Measurements from ENCODE around the gene SLC16A1. TPM values are rescaled to one million over a fixed set of nuclear protein-coding genes. Genes with fewer than 3 reads are reported as not detected.
"Not testable (repeated sequence)": the region's sequence is repeated elsewhere in the genome, so short reads cannot be mapped to it uniquely, and the experiment has no call there.

SLC16A1 gene
- total and polyA plus RNA-seq, 5 donors from 2014 or later = 21.1 to 62.7 (median 31.9) TPM

- Histone ChIP-seq H3K36me3 (ENCODE audit: control insufficient read depth, insufficient read depth, low read length) (peaks cover 18% of the 10 kb centered on the region), H3K9me3 (ENCODE audit: control insufficient read depth in 2 of 2, low read length in 2 of 2) (no peaks in the 10 kb centered on the region), H3K27ac (ENCODE audit: insufficient read depth, low read length, poor library complexity, severe bottlenecking) (peak overlapping the region; percentile 34), H3K4me1 (ENCODE audit: control insufficient read depth, insufficient read depth, low read length, poor library complexity, severe bottlenecking) (peaks cover 41% of the 10 kb centered on the region), H3K27me3 (ENCODE audit: control insufficient read depth, insufficient read depth, low read length) (no peaks in the 10 kb centered on the region), H3K4me3 (ENCODE audit: low read depth, low read length) (peak overlapping the region; percentile 33)
- H3K36me3 Mint-ChIP-seq = peaks cover 27% of the 10 kb centered on the region
- no peaks in the 10 kb centered on the region for H3K9me3 Mint-ChIP-seq
- DNase-seq (no peak), ATAC-seq (ENCODE audit: low read depth in 2 of 2) (no peak)
- peak overlapping the region in 2 of 3 donors; percentile 57 to 76 for H3K27ac Mint-ChIP-seq
- peaks cover 5% of the 10 kb centered on the region for H3K27me3 Mint-ChIP-seq
- H3K4me3 Mint-ChIP-seq = peak overlapping the region; percentile 0 to 61 (median 23)
- H3K4me1 Mint-ChIP-seq = peaks cover 24 to 64% (median 50%) of the 10 kb centered on the region in 4 donors
Observed at GRCh38 chr1:112961072-112961471, 5.1 kb upstream of the SLC16A1 start.

DNA sequence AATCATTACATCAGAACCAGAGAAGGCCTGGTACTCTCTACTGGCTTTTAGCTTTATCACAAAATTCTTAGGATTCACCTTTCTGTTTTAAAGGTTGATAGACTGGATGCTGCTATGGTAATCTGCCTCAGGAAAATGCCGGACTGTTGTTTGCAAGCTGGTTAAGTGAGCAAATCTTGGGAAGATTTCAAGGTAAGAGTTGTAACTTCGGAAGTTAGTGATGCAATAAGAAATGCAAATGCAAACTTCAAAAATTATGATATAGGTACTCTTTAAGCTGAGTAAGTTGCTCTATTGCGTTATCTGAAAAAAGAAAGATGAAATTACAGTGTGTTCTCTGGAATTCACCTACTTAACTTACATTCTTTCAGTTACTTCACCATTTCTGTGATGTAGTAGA is 4.4 kb upstream of the SLC16A1 start:
- H3K36me3 ChIP-seq (ENCODE audit: control insufficient read depth, insufficient read depth, low read length) = peaks cover 14% of the 10 kb centered on the region
- H3K4me1 ChIP-seq (ENCODE audit: control insufficient read depth, insufficient read depth, low read length, poor library complexity, severe bottlenecking) = peaks cover 42% of the 10 kb centered on the region
- H3K4me1 Mint-ChIP-seq = peaks cover 24 to 61% (median 48%) of the 10 kb centered on the region in 4 donors
- H3K27ac ChIP-seq (ENCODE audit: insufficient read depth, low read length, poor library complexity, severe bottlenecking) = peak overlapping the region; percentile 34
- H3K36me3 Mint-ChIP-seq = peaks cover 23% of the 10 kb centered on the region
- peak overlapping the region; percentile 33 for H3K4me3 ChIP-seq (ENCODE audit: low read depth, low read length)
- H3K27me3 Mint-ChIP-seq = peaks cover 5% of the 10 kb centered on the region
- peak overlapping the region in 3 of 4 donors; percentile 48 to 61 (median 51) for H3K4me3 Mint-ChIP-seq
- H3K9me3 ChIP-seq (ENCODE audit: control insufficient read depth in 2 of 2, low read length in 2 of 2) = no peaks in the 10 kb centered on the region
- no peaks in the 10 kb centered on the region for H3K9me3 Mint-ChIP-seq
- peak overlapping the region in 2 of 3 donors; percentile 8 to 57 for H3K27ac Mint-ChIP-seq
- H3K27me3 ChIP-seq (ENCODE audit: control insufficient read depth, insufficient read depth, low read length) = no peaks in the 10 kb centered on the region
- no peak for ATAC-seq (ENCODE audit: low read depth in 2 of 2)
- no peak for DNase-seq

GRCh38 chr1:112958236-112958635 is 2.2 kb upstream of the SLC16A1 start:
- Mint-ChIP-seq H3K27ac (peak overlapping the region; percentile 78 to 88 (median 87)), H3K4me3 (peak overlapping the region; percentile 83 to 99 (median 84))

DNA sequence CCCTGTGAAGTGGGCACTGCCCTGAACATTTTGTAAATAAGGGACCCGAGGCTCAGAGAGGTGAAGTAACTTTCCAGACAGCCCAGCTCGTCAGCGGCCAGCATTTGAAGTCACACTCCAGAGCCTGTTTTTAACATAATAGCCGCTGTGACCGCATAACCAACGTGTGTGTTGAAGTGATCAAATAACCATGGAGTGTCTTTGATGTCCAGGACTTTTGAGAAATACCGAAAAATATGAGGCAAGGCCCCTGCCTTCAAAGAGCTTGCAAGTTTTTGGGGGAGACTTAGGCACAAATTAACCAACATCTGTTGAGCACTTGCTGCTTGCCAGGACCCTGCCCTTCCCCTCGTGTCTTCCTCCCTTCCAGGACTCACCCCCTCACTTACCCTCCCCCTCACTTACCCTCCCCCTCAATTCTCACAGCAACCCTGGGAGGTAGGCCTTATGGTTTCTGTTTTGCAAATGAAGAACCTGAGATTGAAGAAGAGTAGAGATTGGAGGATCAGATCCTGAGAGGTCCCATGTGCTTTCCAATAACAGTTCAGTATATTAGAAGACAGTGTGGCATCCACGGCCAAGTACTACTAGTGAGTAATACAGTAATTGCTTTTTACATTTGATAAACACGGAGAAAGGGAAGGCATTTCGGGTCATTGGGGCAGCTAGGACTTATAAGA is 1.3 kb upstream of the SLC16A1 start:
- Mint-ChIP-seq H3K4me1 (peaks cover 28 to 77% (median 55%) of the 10 kb centered on the region in 4 donors), H3K4me3 (peak overlapping the region; percentile 83 to 99 (median 84)), H3K9me3 (no peaks in the 10 kb centered on the region), H3K36me3 (peaks cover 16% of the 10 kb centered on the region), H3K27me3 (peaks cover 5% of the 10 kb centered on the region), H3K27ac (peak overlapping the region; percentile 69 to 92 (median 88))
- H3K9me3 ChIP-seq (ENCODE audit: control insufficient read depth in 2 of 2, low read length in 2 of 2) = no peaks in the 10 kb centered on the region
- ATAC-seq (ENCODE audit: low read depth in 2 of 2) = peak; percentile 56 to 62
- no peaks in the 10 kb centered on the region for H3K27me3 ChIP-seq (ENCODE audit: control insufficient read depth, insufficient read depth, low read length)
- peak; percentile 28 to 90 (median 76) for DNase-seq
- peaks cover 55% of the 10 kb centered on the region for H3K4me1 ChIP-seq (ENCODE audit: control insufficient read depth, insufficient read depth, low read length, poor library complexity, severe bottlenecking)
- peak overlapping the region; percentile 88 for H3K4me3 ChIP-seq (ENCODE audit: low read depth, low read length)
- H3K36me3 ChIP-seq (ENCODE audit: control insufficient read depth, insufficient read depth, low read length) = peaks cover 5% of the 10 kb centered on the region
- H3K27ac ChIP-seq (ENCODE audit: insufficient read depth, low read length, poor library complexity, severe bottlenecking) = peak overlapping the region; percentile 91

More at GRCh38 chr1:112958236-112958635, 2.2 kb upstream of the SLC16A1 start:
- Histone ChIP-seq H3K27ac (ENCODE audit: insufficient read depth, low read length, poor library complexity, severe bottlenecking) (peak overlapping the region; percentile 91), H3K4me3 (ENCODE audit: low read depth, low read length) (peak overlapping the region; percentile 88), H3K4me1 (ENCODE audit: control insufficient read depth, insufficient read depth, low read length, poor library complexity, severe bottlenecking) (peaks cover 62% of the 10 kb centered on the region)
- not testable (repeated sequence) for ATAC-seq (ENCODE audit: low read depth in 2 of 2); H3K9me3 ChIP-seq (ENCODE audit: control insufficient read depth in 2 of 2, low read length in 2 of 2); H3K36me3 ChIP-seq (ENCODE audit: control insufficient read depth, insufficient read depth, low read length); H3K9me3 Mint-ChIP-seq; H3K27me3 Mint-ChIP-seq; H3K27me3 ChIP-seq (ENCODE audit: control insufficient read depth, insufficient read depth, low read length); DNase-seq
- peaks cover 16% of the 10 kb centered on the region for H3K36me3 Mint-ChIP-seq
- peaks cover 32 to 80% (median 59%) of the 10 kb centered on the region in 4 donors for H3K4me1 Mint-ChIP-seq

- H3K27me3 Mint-ChIP-seq = peaks cover 5% of the 10 kb centered on the region
- no peak for ATAC-seq (ENCODE audit: low read depth in 2 of 2)
- H3K9me3 ChIP-seq (ENCODE audit: control insufficient read depth in 2 of 2, low read length in 2 of 2) = no peaks in the 10 kb centered on the region
- H3K27ac Mint-ChIP-seq = peak overlapping the region; percentile 69 to 92 (median 88)
- no peaks in the 10 kb centered on the region for H3K27me3 ChIP-seq (ENCODE audit: control insufficient read depth, insufficient read depth, low read length)
- H3K4me1 Mint-ChIP-seq = peaks cover 32 to 77% (median 57%) of the 10 kb centered on the region in 4 donors
- DNase-seq = peak in 2 of 3 donors; percentile 31 to 57
- H3K27ac ChIP-seq (ENCODE audit: insufficient read depth, low read length, poor library complexity, severe bottlenecking) = peak overlapping the region; percentile 91
- H3K4me3 ChIP-seq (ENCODE audit: low read depth, low read length) = peak overlapping the region; percentile 88
- peaks cover 12% of the 10 kb centered on the region for H3K36me3 Mint-ChIP-seq
- H3K9me3 Mint-ChIP-seq = no peaks in the 10 kb centered on the region
- peak overlapping the region; percentile 83 to 99 (median 84) for H3K4me3 Mint-ChIP-seq
- peaks cover 5% of the 10 kb centered on the region for H3K36me3 ChIP-seq (ENCODE audit: control insufficient read depth, insufficient read depth, low read length)
- H3K4me1 ChIP-seq (ENCODE audit: control insufficient read depth, insufficient read depth, low read length, poor library complexity, severe bottlenecking) = peaks cover 54% of the 10 kb centered on the region
Observed at GRCh38 chr1:112956544-112957132, 642 bp upstream of the SLC16A1 start.

DNA sequence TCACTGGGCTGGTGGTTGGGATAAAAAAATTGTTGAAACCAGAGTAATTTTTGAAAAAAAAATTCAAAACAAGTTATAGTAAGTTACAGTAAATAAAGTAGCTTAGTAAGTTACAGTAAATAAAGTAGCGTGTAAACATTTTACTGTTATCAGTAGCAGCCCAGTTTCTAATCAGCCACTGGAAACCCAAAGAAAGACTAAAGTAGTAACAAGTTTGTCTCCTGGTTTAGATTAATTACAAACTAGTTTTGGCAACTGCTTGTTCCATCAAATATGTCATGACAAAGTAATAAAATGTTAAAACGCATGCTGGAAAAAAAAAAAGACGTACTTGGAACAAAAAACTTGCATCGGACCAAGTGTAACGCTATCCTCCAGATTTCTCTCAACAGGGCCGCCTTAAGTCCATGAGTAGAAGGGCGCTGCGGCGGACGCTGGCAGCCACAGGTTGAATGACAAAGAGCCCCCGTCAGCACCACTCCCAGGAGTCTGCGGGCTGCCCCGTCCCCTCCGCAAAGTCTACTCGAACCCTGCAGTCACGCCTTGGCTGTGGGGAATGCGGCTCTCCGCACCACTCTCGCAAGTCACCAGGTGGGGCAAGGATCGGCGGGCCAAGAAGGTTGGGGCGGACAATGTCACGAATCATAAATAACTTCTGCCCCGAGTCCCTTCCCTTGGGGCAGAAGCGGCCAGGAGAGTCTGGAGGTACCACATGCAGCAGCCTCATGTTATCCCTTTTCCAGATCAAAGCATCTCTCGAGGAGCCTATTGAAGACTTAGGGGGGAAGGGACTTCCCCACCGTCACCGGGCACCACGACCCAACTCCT is 837 bp downstream of the SLC16A1 start:
- Histone ChIP-seq H3K27me3 (ENCODE audit: control insufficient read depth, insufficient read depth, low read length) (no peaks in the 10 kb centered on the region), H3K4me1 (ENCODE audit: control insufficient read depth, insufficient read depth, low read length, poor library complexity, severe bottlenecking) (peaks cover 55% of the 10 kb centered on the region), H3K9me3 (ENCODE audit: control insufficient read depth in 2 of 2, low read length in 2 of 2) (no peaks in the 10 kb centered on the region), H3K36me3 (ENCODE audit: control insufficient read depth, insufficient read depth, low read length) (no peaks in the 10 kb centered on the region), H3K27ac (ENCODE audit: insufficient read depth, low read length, poor library complexity, severe bottlenecking) (peak overlapping the region; percentile 91), H3K4me3 (ENCODE audit: low read depth, low read length) (peak overlapping the region; percentile 90)
- ATAC-seq (ENCODE audit: low read depth in 2 of 2) (peak in 1 of 2 donors; percentile 11), DNase-seq (peak; percentile 32 to 82 (median 49))
- Mint-ChIP-seq H3K4me3 (peak overlapping the region; percentile 83 to 99 (median 84)), H3K4me1 (peaks cover 29 to 73% (median 50%) of the 10 kb centered on the region in 4 donors), H3K27ac (peak overlapping the region; percentile 63 to 92 (median 88)), H3K9me3 (no peaks in the 10 kb centered on the region), H3K36me3 (peaks cover 4% of the 10 kb centered on the region), H3K27me3 (peaks cover 5% of the 10 kb centered on the region)

- H3K9me3 Mint-ChIP-seq = no peaks in the 10 kb centered on the region
- H3K27me3 ChIP-seq (ENCODE audit: control insufficient read depth, insufficient read depth, low read length) = no peaks in the 10 kb centered on the region
- no peaks in the 10 kb centered on the region for H3K36me3 ChIP-seq (ENCODE audit: control insufficient read depth, insufficient read depth, low read length)
- peak overlapping the region in 2 of 3 donors; percentile 88 to 92 for H3K27ac Mint-ChIP-seq
- DNase-seq = no peak
- ATAC-seq (ENCODE audit: low read depth in 2 of 2) = no peak
- H3K4me3 ChIP-seq (ENCODE audit: low read depth, low read length) = peak overlapping the region; percentile 90
- peaks cover 48% of the 10 kb centered on the region for H3K4me1 ChIP-seq (ENCODE audit: control insufficient read depth, insufficient read depth, low read length, poor library complexity, severe bottlenecking)
- H3K4me3 Mint-ChIP-seq = peak overlapping the region; percentile 83 to 99 (median 84)
- H3K27ac ChIP-seq (ENCODE audit: insufficient read depth, low read length, poor library complexity, severe bottlenecking) = peak overlapping the region; percentile 91
- peaks cover 5% of the 10 kb centered on the region for H3K27me3 Mint-ChIP-seq
- no peaks in the 10 kb centered on the region for H3K36me3 Mint-ChIP-seq
- peaks cover 28 to 71% (median 48%) of the 10 kb centered on the region in 4 donors for H3K4me1 Mint-ChIP-seq
- no peaks in the 10 kb centered on the region for H3K9me3 ChIP-seq (ENCODE audit: control insufficient read depth in 2 of 2, low read length in 2 of 2)
Observed at GRCh38 chr1:112954017-112954650, 1.9 kb downstream of the SLC16A1 start.

Measured in CD4-positive, CD25-positive, alpha-beta regulatory T cell (primary cell).